Measurements from ENCODE around the gene BPIFB2.
"Not testable (repeated sequence)": the region's sequence is repeated elsewhere in the genome, so short reads cannot be mapped to it uniquely, and the experiment has no call there.

The BPIFB2 gene

GRCh38 chr20:33042983-33043730 lies 35.7 kb downstream of the BPIFB2 start:
- DNase-seq (ENCODE audit: low read depth) = no peak

GRCh38 chr20:33043731-33044181 lies 36.3 kb downstream of the BPIFB2 start:
- DNase-seq (ENCODE audit: low read depth) = no peak

GRCh38 chr20:33045129-33045721 lies 37.7 kb downstream of the BPIFB2 start:
- DNase-seq (ENCODE audit: low read depth) = not testable (repeated sequence)

GRCh38 chr20:33046412-33046811 lies 38.9 kb downstream of the BPIFB2 start:
- DNase-seq (ENCODE audit: low read depth) = no peak

- no peak for DNase-seq (ENCODE audit: low read depth)
Observed at GRCh38 chr20:33051333-33051732, 43.8 kb downstream of the BPIFB2 start.

GRCh38 chr20:33053291-33054106 lies 46.0 kb downstream of the BPIFB2 start, which contains the start of gene BPIFB3:
Gene BPIFB3 (plus strand): TSS chr20:33053903. CDS start chr20:33055436, 1,533 bp downstream.
- no peak for DNase-seq (ENCODE audit: low read depth)

GRCh38 chr20:33054381-33054780 lies 46.9 kb downstream of the BPIFB2 start:
- DNase-seq (ENCODE audit: low read depth) = no peak

GRCh38 chr20:33054791-33055190 lies 47.3 kb downstream of the BPIFB2 start:
- no peak for DNase-seq (ENCODE audit: low read depth)

GRCh38 chr20:33059136-33059535 lies 51.6 kb downstream of the BPIFB2 start:
- no peak for DNase-seq (ENCODE audit: low read depth)

GRCh38 chr20:33059741-33060390 lies 52.4 kb downstream of the BPIFB2 start:
- no peak for DNase-seq (ENCODE audit: low read depth)

- no peak for DNase-seq (ENCODE audit: low read depth)
Observed at GRCh38 chr20:33061658-33062028, 54.1 kb downstream of the BPIFB2 start.

GRCh38 chr20:33062105-33062824 lies 54.8 kb downstream of the BPIFB2 start:
- no peak for DNase-seq (ENCODE audit: low read depth)

- DNase-seq (ENCODE audit: low read depth) = no peak
Observed at GRCh38 chr20:33062825-33063149, 55.3 kb downstream of the BPIFB2 start.

GRCh38 chr20:33063271-33063670 lies 55.8 kb downstream of the BPIFB2 start:
- no peak for DNase-seq (ENCODE audit: low read depth)

GRCh38 chr20:33064572-33065287 lies 57.2 kb downstream of the BPIFB2 start:
- DNase-seq (ENCODE audit: low read depth) = no peak

GRCh38 chr20:33065785-33066184 lies 58.3 kb downstream of the BPIFB2 start:
- no peak for DNase-seq (ENCODE audit: low read depth)

- no peak for DNase-seq (ENCODE audit: low read depth)
Observed at GRCh38 chr20:33067806-33068205, 60.3 kb downstream of the BPIFB2 start.

- no peak for DNase-seq (ENCODE audit: low read depth)
Observed at GRCh38 chr20:33068251-33068939, 60.9 kb downstream of the BPIFB2 start.

- no peak for DNase-seq (ENCODE audit: low read depth)
Observed at GRCh38 chr20:33069673-33070072, 62.2 kb downstream of the BPIFB2 start.
